HepG2 (cell line): ENCODE results near the gene NKAIN2. TPM values are rescaled to one million over a fixed set of nuclear protein-coding genes. Genes with fewer than 3 reads are reported as not detected.

Experiments
- ATAC-seq: fragments of 200-7000 bp; cut with Tn5 transposase; 3 replicates; pipeline ENCODE4 v1.9.1; 2020; ENCODE audit warnings: mild to moderate bottlenecking, moderate library complexity
- BruUV-seq: library from RNA; stranded (reverse); fragments of 400-500 nt; replicated peaks from 2 replicates; lab custom pipeline; 2021; lab: Mats Ljungman, UMichigan
- CTCF ChIA-PET: fragments of 300-600 bp; formaldehyde crosslinking; extraction: SDS; loops from one replicate; lab custom pipeline; 2021; ENCODE audit warnings: low total read pairs, inconsistent platforms, low intra/inter-chr PET ratio; lab: Yijun Ruan, JAX
- POLR2A ChIA-PET: fragments of 350-600 bp; sonication (Branson Sonifier 250); formaldehyde crosslinking; loops from one replicate; lab custom pipeline; 2020; ENCODE audit warnings: antibody characterized with exemption, inconsistent platforms; lab: Yijun Ruan, JAX
- DNase-seq: peaks from one replicate; pipeline ENCODE4 v3.0.0-alpha.2; 2015; ENCODE audit warnings: low spot score
- FAIRE-seq: peaks from 3 replicates; lab custom pipeline; 2011; peaks lifted over from hg19 to GRCh38; lab: Jason Lieb, UNC
- H2AFZ ChIP-seq: one replicate; pipeline ENCODE4 v1.6.1; 2011; ENCODE audit warnings: low read length, inconsistent platforms
- H3K27ac ChIP-seq: fragments of 300-600 bp; 3 replicates; pipeline ENCODE4 v1.8.0; 2011; ENCODE audit warnings: mixed run types, mild to moderate bottlenecking, mixed read lengths, low read length, inconsistent platforms; ENCODE audit not compliant: insufficient read depth; ENCODE audit errors: extremely low read length
- H3K27me3 ChIP-seq, 2 experiments: fragments of 200-600 bp in 1 of 2; 2 replicates in 1 of 2; 3 replicates in 1 of 2; pipeline versions ENCODE4 v1.6.0 to v1.8.0; 2011; ENCODE audit warnings: low read length in 2 of 2, mild to moderate bottlenecking in 2 of 2, moderate library complexity in 2 of 2, inconsistent platforms in 1 of 2; ENCODE audit not compliant: insufficient read depth in 2 of 2, control insufficient read depth in 1 of 2
- H3K36me3 ChIP-seq, 2 experiments: fragments of 200-600 bp in 1 of 2; replicated peaks in 1 of 2; 2 replicates in 1 of 2; 3 replicates in 1 of 2; pipeline versions ENCODE4 v1.5.1 to v1.8.0; 2011; ENCODE audit warnings: low read length in 2 of 2, inconsistent platforms in 1 of 2; ENCODE audit not compliant: insufficient read depth in 2 of 2, control insufficient read depth in 1 of 2
- H3K4me1 ChIP-seq: 2 replicates; pipeline ENCODE4 v1.5.1; 2012; ENCODE audit warnings: low read length, inconsistent platforms; ENCODE audit not compliant: insufficient read depth
- H3K4me2 ChIP-seq: 2 replicates; pipeline ENCODE4 v1.6.0; 2011; ENCODE audit warnings: low read depth, low read length, inconsistent platforms
- H3K4me3 ChIP-seq, 3 experiments: fragments of 200-600 bp in 1 of 3; sonication (generic), shearing (Covaris generic) in 1 of 3; replicated peaks in 1 of 3; 2 replicates each; pipeline ENCODE4 v1.5.1; 2011 to 2016; ENCODE audit warnings: low read length in 3 of 3, inconsistent platforms in 2 of 3, low read depth in 2 of 3, mild to moderate bottlenecking in 2 of 3, control low read depth in 1 of 3, mixed read lengths in 1 of 3; ENCODE audit not compliant: insufficient read depth in 1 of 3
- H3K79me2 ChIP-seq: one replicate; pipeline ENCODE4 v1.6.1; 2011; ENCODE audit warnings: low read length, inconsistent platforms; ENCODE audit not compliant: insufficient read depth
- H3K9ac ChIP-seq: 2 replicates; pipeline ENCODE4 v1.6.0; 2011; ENCODE audit warnings: mild to moderate bottlenecking, low read depth, low read length, inconsistent platforms; ENCODE audit not compliant: insufficient read depth
- H3K9me3 ChIP-seq: 2 replicates; pipeline ENCODE4 v1.5.1; 2012; ENCODE audit warnings: mild to moderate bottlenecking, low read length
- H4K20me1 ChIP-seq: 2 replicates; pipeline ENCODE4 v1.6.0; 2011; ENCODE audit warnings: inconsistent platforms, mild to moderate bottlenecking, low read length, moderate library complexity; ENCODE audit not compliant: insufficient read depth
- ATRX ChIP-seq: sonication (generic); formaldehyde crosslinking; IDR thresholded peaks from 2 replicates; pipeline ENCODE4 v1.4.0; 2020; ENCODE audit warnings: missing genetic modification reagents, borderline replicate concordance
- HNF4G ChIP-seq, 2 experiments: sonication (generic) in 1 of 2; formaldehyde crosslinking in 1 of 2; IDR thresholded peaks; 2 replicates each; pipeline versions ENCODE4 v1.4.0 to v1.6.1; 2011 to 2020; ENCODE audit warnings: borderline replicate concordance in 2 of 2, low read depth in 2 of 2, mild to moderate bottlenecking in 2 of 2, low read length in 1 of 2, missing genetic modification reagents in 1 of 2, moderate library complexity in 1 of 2
- MAFG ChIP-seq: sonication (generic); formaldehyde crosslinking; IDR thresholded peaks from 2 replicates; pipeline ENCODE4 v1.5.1; 2020; ENCODE audit warnings: mild to moderate bottlenecking, missing genetic modification reagents
- WGBS: methylation state at CpG from one replicate; pipeline ENCODE4 v1.1.6; 2017; ENCODE audit warnings: low lambda C conversion rate; 5-methylcytosine and 5-hydroxymethylcytosine counted together
- in situ Hi-C: cut with HindIII; loops from 2 replicates; pipeline ENCODE4 v1.10.0; 2017; ENCODE audit warnings: low pct_unique_long_range_greater_than_20kb; ENCODE audit not compliant: extremely low pct_ligation_motif_present
- intact Hi-C: fragments of 100-400 bp; cut with micrococcal nuclease; formaldehyde crosslinking; loops from one replicate; pipeline ENCODE4 v1.10.0; 2022; ENCODE audit not compliant: unreplicated experiment
- polyA plus RNA-seq, 8 experiments: library from polyadenylated mRNA; depleted of rRNA in 3 of 8; stranded (reverse) in 7 of 8; unstranded in 1 of 8; fragments of >200 nt; fragmentation: Illumina TruSeq in 4 of 8; extraction: Trizol in 4 of 8; gene quantifications; 2 replicates each; pipeline versions ENCODE4 v1.2.1 to v1.2.3, GENCODE V29; 2011 to 2016; ENCODE audit warnings: low read depth in 4 of 8, missing spikeins in 1 of 8, mixed read lengths in 1 of 8; ENCODE audit not compliant: insufficient read depth in 1 of 8
- total RNA-seq, 5 experiments: library from RNA; depleted of rRNA; stranded (reverse); fragments of >200 nt; fragmentation: Illumina TruSeq; extraction: Trizol; gene quantifications; 2 replicates each; pipeline ENCODE4 v1.2.3, GENCODE V29; 2016; ENCODE audit warnings: low read depth in 1 of 5
- TF ChIP-seq, protein P1 (sequence below): sonication (generic); formaldehyde crosslinking; IDR thresholded peaks from 2 replicates; pipeline ENCODE4 v1.4.0; 2020; ENCODE audit warnings: missing genetic modification reagents
- TF ChIP-seq, protein P2 (sequence below): sonication (generic); formaldehyde crosslinking; IDR thresholded peaks from 2 replicates; pipeline ENCODE4 v1.9.0; 2021; ENCODE audit warnings: mild to moderate bottlenecking, missing genetic modification reagents
- TF ChIP-seq, protein P3 (sequence below): sonication (generic); formaldehyde crosslinking; IDR thresholded peaks from 2 replicates; pipeline ENCODE4 v1.5.0; 2020; ENCODE audit warnings: mild to moderate bottlenecking, missing genetic modification reagents, moderate library complexity
- TF ChIP-seq, protein P4 (sequence below): IDR thresholded peaks from 2 replicates; pipeline ENCODE4 v1.6.1; 2016; ENCODE audit warnings: missing compliant biosample characterization, missing genetic modification reagents, borderline replicate concordance

Gene NKAIN2
- total and polyA plus RNA-seq, 2 of the 13 experiments (the other 11 are each of a cell fraction or from before 2014, with no cell fraction given), result not detected

DNA sequence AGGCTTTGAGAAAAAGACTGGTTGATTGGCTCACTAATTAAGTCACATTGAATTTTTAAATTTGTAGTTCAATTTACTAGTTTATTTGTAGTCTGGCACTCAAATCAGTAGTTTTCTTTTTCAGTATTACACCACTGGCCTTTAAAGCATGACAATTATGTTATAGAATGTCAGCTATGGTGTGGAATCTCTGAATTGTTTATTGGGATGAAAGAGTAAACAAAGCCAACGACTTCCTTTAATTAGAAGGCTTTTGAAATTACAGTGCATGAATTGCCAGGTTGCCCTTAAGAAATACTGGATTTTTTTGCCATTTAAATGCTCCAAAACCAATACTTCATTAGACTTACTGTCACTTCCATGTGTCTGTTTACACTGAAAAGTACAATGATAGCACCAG lies 731.6 kb downstream of the NKAIN2 start:
- TF ChIP-seq ATRX (CRISPR knock-in tag) (no peak), HNF4G (IDR thresholded peaks at IDR 0.05; ENCODE audit: borderline replicate concordance, low read depth, low read length) (no peak), HNF4G (CRISPR knock-in tag; IDR thresholded peaks at IDR 0.05; ENCODE audit: borderline replicate concordance, low read depth) (no peak), MAFG (CRISPR knock-in tag) (no peak)
- TF ChIP-seq, protein P1, sequence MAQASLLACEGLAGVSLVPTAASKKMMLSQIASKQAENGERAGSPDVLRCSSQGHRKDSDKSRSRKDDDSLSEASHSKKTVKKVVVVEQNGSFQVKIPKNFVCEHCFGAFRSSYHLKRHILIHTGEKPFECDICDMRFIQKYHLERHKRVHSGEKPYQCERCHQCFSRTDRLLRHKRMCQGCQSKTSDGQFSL (CRISPR knock-in tag), result no peak
- TF ChIP-seq, protein P2, sequence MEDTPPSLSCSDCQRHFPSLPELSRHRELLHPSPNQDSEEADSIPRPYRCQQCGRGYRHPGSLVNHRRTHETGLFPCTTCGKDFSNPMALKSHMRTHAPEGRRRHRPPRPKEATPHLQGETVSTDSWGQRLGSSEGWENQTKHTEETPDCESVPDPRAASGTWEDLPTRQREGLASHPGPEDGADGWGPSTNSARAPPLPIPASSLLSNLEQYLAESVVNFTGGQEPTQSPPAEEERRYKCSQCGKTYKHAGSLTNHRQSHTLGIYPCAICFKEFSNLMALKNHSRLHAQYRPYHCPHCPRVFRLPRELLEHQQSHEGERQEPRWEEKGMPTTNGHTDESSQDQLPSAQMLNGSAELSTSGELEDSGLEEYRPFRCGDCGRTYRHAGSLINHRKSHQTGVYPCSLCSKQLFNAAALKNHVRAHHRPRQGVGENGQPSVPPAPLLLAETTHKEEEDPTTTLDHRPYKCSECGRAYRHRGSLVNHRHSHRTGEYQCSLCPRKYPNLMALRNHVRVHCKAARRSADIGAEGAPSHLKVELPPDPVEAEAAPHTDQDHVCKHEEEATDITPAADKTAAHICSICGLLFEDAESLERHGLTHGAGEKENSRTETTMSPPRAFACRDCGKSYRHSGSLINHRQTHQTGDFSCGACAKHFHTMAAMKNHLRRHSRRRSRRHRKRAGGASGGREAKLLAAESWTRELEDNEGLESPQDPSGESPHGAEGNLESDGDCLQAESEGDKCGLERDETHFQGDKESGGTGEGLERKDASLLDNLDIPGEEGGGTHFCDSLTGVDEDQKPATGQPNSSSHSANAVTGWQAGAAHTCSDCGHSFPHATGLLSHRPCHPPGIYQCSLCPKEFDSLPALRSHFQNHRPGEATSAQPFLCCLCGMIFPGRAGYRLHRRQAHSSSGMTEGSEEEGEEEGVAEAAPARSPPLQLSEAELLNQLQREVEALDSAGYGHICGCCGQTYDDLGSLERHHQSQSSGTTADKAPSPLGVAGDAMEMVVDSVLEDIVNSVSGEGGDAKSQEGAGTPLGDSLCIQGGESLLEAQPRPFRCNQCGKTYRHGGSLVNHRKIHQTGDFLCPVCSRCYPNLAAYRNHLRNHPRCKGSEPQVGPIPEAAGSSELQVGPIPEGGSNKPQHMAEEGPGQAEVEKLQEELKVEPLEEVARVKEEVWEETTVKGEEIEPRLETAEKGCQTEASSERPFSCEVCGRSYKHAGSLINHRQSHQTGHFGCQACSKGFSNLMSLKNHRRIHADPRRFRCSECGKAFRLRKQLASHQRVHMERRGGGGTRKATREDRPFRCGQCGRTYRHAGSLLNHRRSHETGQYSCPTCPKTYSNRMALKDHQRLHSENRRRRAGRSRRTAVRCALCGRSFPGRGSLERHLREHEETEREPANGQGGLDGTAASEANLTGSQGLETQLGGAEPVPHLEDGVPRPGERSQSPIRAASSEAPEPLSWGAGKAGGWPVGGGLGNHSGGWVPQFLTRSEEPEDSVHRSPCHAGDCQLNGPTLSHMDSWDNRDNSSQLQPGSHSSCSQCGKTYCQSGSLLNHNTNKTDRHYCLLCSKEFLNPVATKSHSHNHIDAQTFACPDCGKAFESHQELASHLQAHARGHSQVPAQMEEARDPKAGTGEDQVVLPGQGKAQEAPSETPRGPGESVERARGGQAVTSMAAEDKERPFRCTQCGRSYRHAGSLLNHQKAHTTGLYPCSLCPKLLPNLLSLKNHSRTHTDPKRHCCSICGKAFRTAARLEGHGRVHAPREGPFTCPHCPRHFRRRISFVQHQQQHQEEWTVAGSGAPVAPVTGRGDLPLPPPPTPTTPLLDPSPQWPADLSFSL, result no peak
- TF ChIP-seq, protein P3, sequence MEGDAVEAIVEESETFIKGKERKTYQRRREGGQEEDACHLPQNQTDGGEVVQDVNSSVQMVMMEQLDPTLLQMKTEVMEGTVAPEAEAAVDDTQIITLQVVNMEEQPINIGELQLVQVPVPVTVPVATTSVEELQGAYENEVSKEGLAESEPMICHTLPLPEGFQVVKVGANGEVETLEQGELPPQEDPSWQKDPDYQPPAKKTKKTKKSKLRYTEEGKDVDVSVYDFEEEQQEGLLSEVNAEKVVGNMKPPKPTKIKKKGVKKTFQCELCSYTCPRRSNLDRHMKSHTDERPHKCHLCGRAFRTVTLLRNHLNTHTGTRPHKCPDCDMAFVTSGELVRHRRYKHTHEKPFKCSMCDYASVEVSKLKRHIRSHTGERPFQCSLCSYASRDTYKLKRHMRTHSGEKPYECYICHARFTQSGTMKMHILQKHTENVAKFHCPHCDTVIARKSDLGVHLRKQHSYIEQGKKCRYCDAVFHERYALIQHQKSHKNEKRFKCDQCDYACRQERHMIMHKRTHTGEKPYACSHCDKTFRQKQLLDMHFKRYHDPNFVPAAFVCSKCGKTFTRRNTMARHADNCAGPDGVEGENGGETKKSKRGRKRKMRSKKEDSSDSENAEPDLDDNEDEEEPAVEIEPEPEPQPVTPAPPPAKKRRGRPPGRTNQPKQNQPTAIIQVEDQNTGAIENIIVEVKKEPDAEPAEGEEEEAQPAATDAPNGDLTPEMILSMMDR (CRISPR knock-in tag), result no peak
- TF ChIP-seq, protein P4, sequence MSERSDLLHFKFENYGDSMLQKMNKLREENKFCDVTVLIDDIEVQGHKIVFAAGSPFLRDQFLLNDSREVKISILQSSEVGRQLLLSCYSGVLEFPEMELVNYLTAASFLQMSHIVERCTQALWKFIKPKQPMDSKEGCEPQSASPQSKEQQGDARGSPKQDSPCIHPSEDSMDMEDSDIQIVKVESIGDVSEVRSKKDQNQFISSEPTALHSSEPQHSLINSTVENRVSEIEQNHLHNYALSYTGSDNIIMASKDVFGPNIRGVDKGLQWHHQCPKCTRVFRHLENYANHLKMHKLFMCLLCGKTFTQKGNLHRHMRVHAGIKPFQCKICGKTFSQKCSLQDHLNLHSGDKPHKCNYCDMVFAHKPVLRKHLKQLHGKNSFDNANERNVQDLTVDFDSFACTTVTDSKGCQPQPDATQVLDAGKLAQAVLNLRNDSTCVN (CRISPR knock-in tag), result no peak
- no peak for DNase-seq

More for the DNA sequence above, 731.6 kb downstream of the NKAIN2 start:
- H3K27me3 ChIP-seq, result no peaks in the 10 kb centered on the region
- intact Hi-C loops, result no loop called here
- no peaks in the 10 kb centered on the region for H3K36me3 ChIP-seq
- H3K4me3 ChIP-seq, result no peak overlapping the region
- no peak for FAIRE-seq
- no peak for ATAC-seq
- H3K4me2 ChIP-seq, result no peak overlapping the region
- no peaks in the 10 kb centered on the region for H3K4me1 ChIP-seq
- in situ Hi-C loops, result no loop called here
- no peak overlapping the region for H3K9ac ChIP-seq
- 0% methylated on average over 1 of the region's 1 CpG for WGBS
- H4K20me1 ChIP-seq, result no peaks in the 10 kb centered on the region
- H2AFZ ChIP-seq, result no peak overlapping the region
- H3K9me3 ChIP-seq, result no peaks in the 10 kb centered on the region
- no TSS peak for BruUV-seq
- no peaks in the 10 kb centered on the region for H3K79me2 ChIP-seq
- no peak overlapping the region for H3K27ac ChIP-seq
- CTCF ChIA-PET, result no interaction called here
- POLR2A ChIA-PET, result no interaction called here
